Measurements from ENCODE around the gene MANEAL.

Gene MANEAL

GRCh38 chr1:37831109-37831508 lies 37.5 kb downstream of the MANEAL start:
- no peak for DNase-seq

- DNase-seq, result no peak
Observed at GRCh38 chr1:37831809-37832208, 38.2 kb downstream of the MANEAL start.

GRCh38 chr1:37836788-37837187 lies 43.1 kb downstream of the MANEAL start:
- no peak for DNase-seq

GRCh38 chr1:37839676-37840075 lies 46.0 kb downstream of the MANEAL start:
- DNase-seq, result no peak

GRCh38 chr1:37840711-37841110 lies 47.1 kb downstream of the MANEAL start:
- DNase-seq, result no peak

- no peak for DNase-seq
Observed at GRCh38 chr1:37841652-37842051, 48.0 kb downstream of the MANEAL start.

GRCh38 chr1:37844536-37844935 lies 50.9 kb downstream of the MANEAL start:
- no peak for DNase-seq

GRCh38 chr1:37845049-37845646 lies 51.5 kb downstream of the MANEAL start:
- DNase-seq, result no peak

- DNase-seq, result no peak
Observed at GRCh38 chr1:37845786-37846185, 52.1 kb downstream of the MANEAL start.

- no peak for DNase-seq
Observed at GRCh38 chr1:37846647-37847339, 53.1 kb downstream of the MANEAL start.

- DNase-seq, result no peak
Observed at GRCh38 chr1:37849480-37849879, 55.8 kb downstream of the MANEAL start.

- no peak for DNase-seq
Observed at GRCh38 chr1:37850352-37850955, 56.8 kb downstream of the MANEAL start.
